Bladder microvascular endothelial cell (primary cell): ENCODE results near the gene P3H4. TPM values are rescaled to one million over a fixed set of nuclear protein-coding genes. Genes with fewer than 3 reads are reported as not detected.

Experiments used
- total RNA-seq: library from RNA; depleted of rRNA; stranded (reverse); fragments of >200 nt; gene quantifications from 2 replicates; pipeline ENCODE4 v1.2.3, GENCODE V29; 2014

Gene P3H4, protein sequence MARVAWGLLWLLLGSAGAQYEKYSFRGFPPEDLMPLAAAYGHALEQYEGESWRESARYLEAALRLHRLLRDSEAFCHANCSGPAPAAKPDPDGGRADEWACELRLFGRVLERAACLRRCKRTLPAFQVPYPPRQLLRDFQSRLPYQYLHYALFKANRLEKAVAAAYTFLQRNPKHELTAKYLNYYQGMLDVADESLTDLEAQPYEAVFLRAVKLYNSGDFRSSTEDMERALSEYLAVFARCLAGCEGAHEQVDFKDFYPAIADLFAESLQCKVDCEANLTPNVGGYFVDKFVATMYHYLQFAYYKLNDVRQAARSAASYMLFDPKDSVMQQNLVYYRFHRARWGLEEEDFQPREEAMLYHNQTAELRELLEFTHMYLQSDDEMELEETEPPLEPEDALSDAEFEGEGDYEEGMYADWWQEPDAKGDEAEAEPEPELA
- 26.4 and 97.9 TPM in 2 replicates for total RNA-seq

DNA sequence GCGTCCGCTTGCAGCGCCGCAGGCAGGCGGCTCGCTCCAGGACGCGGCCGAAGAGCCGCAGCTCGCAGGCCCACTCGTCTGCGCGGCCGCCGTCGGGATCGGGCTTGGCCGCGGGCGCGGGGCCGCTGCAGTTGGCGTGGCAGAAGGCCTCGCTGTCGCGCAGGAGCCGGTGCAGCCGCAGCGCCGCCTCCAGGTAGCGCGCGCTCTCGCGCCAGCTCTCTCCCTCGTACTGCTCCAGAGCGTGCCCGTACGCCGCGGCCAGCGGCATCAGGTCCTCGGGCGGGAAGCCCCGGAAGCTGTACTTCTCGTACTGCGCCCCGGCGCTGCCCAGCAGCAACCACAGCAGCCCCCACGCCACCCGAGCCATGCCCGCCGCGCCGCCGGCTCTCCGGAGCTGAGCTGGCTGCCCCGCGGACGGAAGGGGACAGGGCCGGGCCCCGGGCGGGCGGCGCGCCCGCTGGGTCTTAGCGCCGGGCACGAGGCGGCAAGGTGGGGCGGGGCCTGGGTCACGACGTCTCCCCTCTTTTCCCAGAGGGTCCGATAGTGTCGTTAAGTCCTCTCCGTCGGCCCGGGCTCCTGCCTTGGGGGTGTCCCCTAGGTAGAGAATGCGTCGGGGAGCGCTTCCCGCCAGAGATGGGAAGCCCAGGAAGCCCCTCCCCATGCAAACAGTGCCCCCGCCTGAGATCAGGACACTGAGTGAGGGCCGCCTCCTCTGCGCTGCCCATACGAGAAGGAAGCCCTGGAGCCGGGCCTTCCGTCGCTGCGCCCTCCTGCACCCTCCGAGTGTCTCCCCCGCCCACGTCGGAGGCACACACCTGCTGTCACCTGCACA lies at the start of gene P3H4:
P3H4 (minus strand) TSS at position 401 of the 832 bp plus-strand sequence; CDS start at position 367, 34 bp downstream.

DNA sequence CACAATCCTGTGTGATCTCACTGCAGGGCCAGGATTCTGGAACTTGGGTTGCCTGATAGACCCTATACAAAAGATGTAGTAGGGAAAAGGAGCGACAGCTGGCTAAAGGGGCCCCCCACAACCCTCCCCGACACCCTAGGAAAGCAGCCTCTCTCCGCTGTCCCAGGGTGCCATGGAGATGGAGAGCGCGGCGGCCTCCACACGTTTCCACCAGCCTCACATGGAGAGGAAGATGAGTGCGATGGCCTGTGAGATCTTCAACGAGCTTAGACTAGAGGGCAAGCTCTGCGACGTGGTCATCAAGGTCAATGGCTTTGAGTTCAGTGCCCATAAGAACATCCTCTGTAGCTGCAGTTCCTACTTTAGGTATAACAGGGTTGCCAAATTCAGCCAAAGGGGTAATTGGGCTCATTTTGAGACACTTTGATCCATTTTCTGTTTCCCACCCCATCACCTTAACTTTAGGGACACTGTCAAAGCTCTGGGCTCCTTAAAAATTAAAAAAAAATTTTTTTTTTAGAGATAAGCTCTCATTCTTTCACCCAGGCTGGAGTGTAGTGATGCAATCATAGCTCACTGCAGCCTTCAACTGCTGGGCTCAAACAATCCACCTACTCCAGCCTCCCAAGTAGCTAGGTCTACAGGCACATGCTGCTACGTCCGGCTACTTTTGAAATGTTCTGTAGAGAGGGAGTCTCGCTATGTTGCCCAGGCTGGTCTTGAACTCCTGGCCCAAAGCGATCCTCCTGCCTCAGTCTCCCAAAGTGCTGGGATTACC lies 26.2 kb upstream of the P3H4 start, which contains the start of gene KLHL10:
KLHL10 (plus strand) TSS at position 65 of the 778 bp plus-strand sequence; CDS start at position 173, 108 bp downstream.

DNA sequence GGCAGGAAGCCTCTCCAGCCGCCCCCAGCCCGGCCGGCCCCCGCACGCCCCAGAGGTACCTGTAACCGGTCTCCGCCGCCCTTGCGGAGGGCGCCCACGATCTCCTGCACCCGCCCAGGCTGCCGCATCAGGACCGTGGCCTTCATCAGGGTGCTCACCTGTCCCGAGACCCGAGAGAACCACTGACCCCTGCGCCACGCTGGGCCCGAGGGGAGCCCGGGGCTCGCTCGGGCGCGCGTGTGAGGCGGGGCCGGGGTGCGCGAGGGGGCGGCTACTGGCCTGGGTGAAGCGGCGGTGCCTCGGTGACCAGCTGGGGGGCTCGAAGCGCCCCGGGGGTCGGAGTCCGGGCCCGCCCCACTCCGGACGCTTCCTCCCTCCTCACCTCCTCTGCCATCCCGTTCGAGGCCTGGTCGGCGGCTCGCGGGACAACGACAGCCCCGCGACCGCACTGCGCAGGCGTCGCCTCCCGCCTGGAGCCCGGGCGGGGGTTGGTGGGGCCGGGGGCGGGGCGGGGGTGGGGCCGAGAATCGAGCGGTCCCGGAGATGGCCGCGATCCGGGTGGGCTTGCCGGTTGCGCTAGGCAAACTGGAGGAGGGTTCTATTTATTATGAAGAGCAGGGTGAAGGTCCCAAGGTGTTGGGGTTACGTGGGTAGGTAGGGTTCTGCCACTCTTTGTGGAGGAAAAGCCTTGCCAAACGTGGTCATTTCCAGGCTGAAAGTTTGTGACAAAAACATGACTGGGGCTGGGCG lies 24.2 kb upstream of the P3H4 start, which contains the start of gene NT5C3B:
NT5C3B (minus strand) TSS at position 433 of the 750 bp plus-strand sequence; CDS start at position 394, 39 bp downstream.

DNA sequence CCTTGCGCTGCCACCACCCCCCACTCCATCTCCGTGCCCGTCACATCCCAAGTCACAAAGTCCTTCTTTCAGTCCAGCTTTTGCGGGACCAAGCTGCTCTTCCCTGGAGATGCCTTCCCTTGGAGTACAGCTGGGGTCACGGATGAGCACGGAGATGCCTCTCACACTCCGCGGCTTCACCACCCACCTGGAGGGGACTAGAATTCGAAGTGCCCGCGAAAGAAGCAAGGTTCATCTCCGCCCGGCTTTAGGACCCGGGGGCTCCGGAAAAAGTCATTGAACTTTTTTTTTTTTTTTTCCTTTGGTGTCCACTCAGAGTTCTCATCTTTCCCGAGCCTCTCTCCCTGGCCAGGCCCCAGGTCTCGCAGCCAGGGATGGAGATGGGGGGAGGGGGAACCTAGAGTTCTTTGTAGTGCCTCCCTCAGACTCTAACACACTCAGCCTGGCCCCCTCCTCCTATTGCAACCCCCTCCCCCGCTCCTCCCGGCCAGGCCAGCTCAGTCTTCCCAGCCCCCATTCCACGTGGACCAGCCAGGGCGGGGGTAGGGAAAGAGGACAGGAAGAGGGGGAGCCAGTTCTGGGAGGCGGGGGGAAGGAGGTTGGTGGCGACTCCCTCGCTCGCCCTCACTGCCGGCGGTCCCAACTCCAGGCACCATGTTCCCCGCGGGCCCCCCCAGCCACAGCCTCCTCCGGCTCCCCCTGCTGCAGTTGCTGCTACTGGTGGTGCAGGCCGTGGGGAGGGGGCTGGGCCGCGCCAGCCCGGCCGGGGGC lies 817 bp upstream of the P3H4 start, which contains the start of gene FKBP10:
FKBP10 (plus strand) TSS at position 624 of the 771 bp plus-strand sequence; CDS start at position 655, 31 bp downstream.

DNA sequence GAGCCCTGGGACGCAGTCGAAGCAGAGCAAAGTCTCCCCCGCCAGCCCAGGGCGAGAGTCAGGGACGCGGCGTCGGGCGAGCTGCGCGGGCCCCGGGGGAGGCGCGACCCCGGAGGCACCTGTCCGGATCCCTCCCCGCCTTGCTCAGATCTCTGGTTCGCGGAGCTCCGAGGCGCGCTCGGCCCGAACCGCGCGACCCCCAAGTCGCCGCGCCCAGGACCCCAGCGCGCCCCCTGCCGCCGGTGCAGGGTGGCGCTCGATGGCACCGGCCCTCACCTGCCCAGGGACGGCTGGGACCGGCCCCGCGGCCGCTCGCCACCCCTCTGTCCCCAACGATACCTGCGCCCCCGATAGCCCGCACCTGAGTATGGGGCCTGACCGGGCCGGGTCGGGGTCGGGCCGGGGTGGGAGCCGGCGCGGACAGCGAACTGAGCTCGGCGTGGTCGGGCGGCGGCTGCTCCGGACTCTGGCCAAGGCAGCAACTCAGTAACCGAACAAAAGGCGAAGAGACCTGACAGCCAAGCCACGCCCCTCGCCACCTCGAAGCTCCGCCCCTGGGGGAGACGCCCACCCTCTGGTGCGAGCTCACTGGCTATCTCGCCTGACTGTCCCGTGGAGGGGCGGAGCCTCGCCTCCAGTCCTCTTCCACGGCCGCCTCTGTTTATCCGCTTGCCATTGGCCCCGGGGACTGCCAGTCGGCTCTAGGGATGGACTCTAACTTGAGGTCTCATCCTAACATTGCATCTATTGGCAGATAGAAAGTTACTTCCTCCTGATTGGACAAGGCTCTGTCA lies 25.3 kb downstream of the P3H4 start, which contains the start of gene JUP:
JUP (minus strand) TSS at position 485 of the 794 bp plus-strand sequence. CDS start 14,857 bp downstream, outside the sequence.

Other genes starting within 250 kb of the P3H4 start
- gene KRT9, start 239.9 kb downstream of the P3H4 start, total RNA-seq = 0.06 TPM in 1 of 2 replicates, not detected in the other
- 0.31 TPM in 1 of 2 replicates, not detected in the other for gene KRT14, start 225.1 kb downstream of the P3H4 start, total RNA-seq
- gene KRT16, start 199.2 kb downstream of the P3H4 start, total RNA-seq = 0.19 and 0.65 TPM in 2 replicates
- gene KRT17, start 187.4 kb downstream of the P3H4 start, total RNA-seq = 1.2 and 2.6 TPM in 2 replicates
- gene EIF1, start 123.1 kb downstream of the P3H4 start, total RNA-seq = 55.4 and 112 TPM in 2 replicates
- gene GAST, start 99.6 kb downstream of the P3H4 start, total RNA-seq = not detected in 2 replicates
- gene HAP1, start 77.3 kb downstream of the P3H4 start, total RNA-seq = 0.32 and 0.82 TPM in 2 replicates
- 121 and 361 TPM in 2 replicates for gene JUP, start 25.2 kb downstream of the P3H4 start, total RNA-seq
- 66.5 and 243 TPM in 2 replicates for gene FKBP10, start 1.1 kb upstream of the P3H4 start, total RNA-seq
- 63.3 and 72.2 TPM in 2 replicates for gene NT5C3B, start 24.3 kb upstream of the P3H4 start, total RNA-seq
- gene KLHL10, start 25.9 kb upstream of the P3H4 start, total RNA-seq = under 0.01 and 0.19 TPM in 2 replicates
- 15.7 and 34.4 TPM in 2 replicates for gene KLHL11, start 53.5 kb upstream of the P3H4 start, total RNA-seq
- 180 and 217 TPM in 2 replicates for gene ACLY, start 107.0 kb upstream of the P3H4 start, total RNA-seq
- gene ODAD4, start 118.7 kb upstream of the P3H4 start, total RNA-seq = 0.19 TPM in 1 of 2 replicates, not detected in the other
- 43.5 and 59.5 TPM in 2 replicates for gene CNP, start 154.8 kb upstream of the P3H4 start, total RNA-seq
- gene DNAJC7, start 205.5 kb upstream of the P3H4 start, total RNA-seq = 69.1 and 88.2 TPM in 2 replicates
- 27.0 and 31.0 TPM in 2 replicates for gene NKIRAS2, start 208.1 kb upstream of the P3H4 start, total RNA-seq
- 0.16 and 0.25 TPM in 2 replicates for gene C17orf113, start 238.7 kb upstream of the P3H4 start, total RNA-seq